Measurements from ENCODE around the gene CNTNAP4. TPM values are rescaled to one million over a fixed set of nuclear protein-coding genes. Genes with fewer than 3 reads are reported as not detected.

CNTNAP4 gene
- total and polyA plus RNA-seq, 10 of the 15 experiments (the other 5 are each of a cell fraction or from before 2014, with no cell fraction given), result 0.45 to 1.9 (median 0.90) TPM

- TF ChIP-seq HSF1 (IDR thresholded peaks at IDR 0.05; ENCODE audit: low read depth, low read length), result no peak
Measured at GRCh38 chr16:76490036-76490639, 212.9 kb downstream of the CNTNAP4 start (continued).

GRCh38 chr16:76500006-76500405 is 222.8 kb downstream of the CNTNAP4 start:
- ChIA-PET SMC1A (ENCODE audit: uncharacterized antibody, unreplicated experiment) (no interaction called here), CTCF (no interaction called here)
- H3K4me1 ChIP-seq (ENCODE audit: control insufficient read depth, insufficient read depth, low read length), result no peaks in the 10 kb centered on the region

More at GRCh38 chr16:76500006-76500405, 222.8 kb downstream of the CNTNAP4 start:
- H3K36me3 ChIP-seq (ENCODE audit: control insufficient read depth in 2 of 2, insufficient read depth in 2 of 2, low read length in 1 of 2), result no peaks in the 10 kb centered on the region
- H3K4me3 ChIP-seq, result no peak overlapping the region
- no peaks in the 10 kb centered on the region for H4K20me1 ChIP-seq (ENCODE audit: control insufficient read depth, insufficient read depth)
- DNase-seq (ENCODE audit: low read depth, low spot score), result no peak
- H3K9me3 ChIP-seq (replicated peaks; ENCODE audit: control insufficient read depth, insufficient read depth, low read length), result no peaks in the 10 kb centered on the region
- TF ChIP-seq CBX3 (IDR thresholded peaks at IDR 0.05; ENCODE audit: borderline replicate concordance, low read depth) (no peak), SUPT20H (IDR thresholded peaks at IDR 0.05; ENCODE audit: borderline replicate concordance, control insufficient read depth, low read depth, low read length) (no peak), EED (IDR thresholded peaks at IDR 0.05; ENCODE audit: low read depth) (no peak), YBX1 (IDR thresholded peaks at IDR 0.05) (no peak), SMC3 (IDR thresholded peaks at IDR 0.05; ENCODE audit: borderline replicate concordance, low read length) (no peak), ATF3 (IDR thresholded peaks at IDR 0.05; ENCODE audit: borderline replicate concordance, extremely low read depth, low read depth, low read length) (no peak), SRF (IDR thresholded peaks at IDR 0.05; ENCODE audit: low read depth in 2 of 2, low read length in 2 of 2) (no peak)
- 75% methylated on average over 15 of the region's 21 CpGs for WGBS (ENCODE audit: insufficient coverage, insufficient replicate concordance, low lambda C conversion rate, missing lambda C conversion rate)
- ChIA-PET RAD21 (ENCODE audit: unreplicated experiment) (no interaction called here), POLR2A (no interaction called here)
- in situ Hi-C loops (cut with MboI), result no loop called here
- intact Hi-C loops (cut with micrococcal nuclease; ENCODE audit: unreplicated experiment), result no loop called here
- no TSS peak for BruUV-seq (replicated peaks)
- no peak overlapping the region for H3K27ac ChIP-seq (ENCODE audit: control insufficient read depth, insufficient read depth)
- H2AFZ ChIP-seq (ENCODE audit: control insufficient read depth, low read depth, low read length), result no peak overlapping the region
- ATAC-seq, result no peak
- no peaks in the 10 kb centered on the region for H3K79me2 ChIP-seq (ENCODE audit: control insufficient read depth, insufficient read depth, low read length)
- no peak overlapping the region for H3K9ac ChIP-seq (ENCODE audit: control insufficient read depth, insufficient read depth, low read length)
- FAIRE-seq, result no peak
- no peak overlapping the region for H3K4me2 ChIP-seq (ENCODE audit: control insufficient read depth, insufficient read depth)
- no peaks in the 10 kb centered on the region for H3K27me3 ChIP-seq (replicated peaks in 1 of 2; ENCODE audit: control insufficient read depth in 2 of 2, insufficient read depth in 2 of 2, low read length in 1 of 2)

All from GM12878 (cell line).